Mesendoderm (in vitro differentiated cells): Measurements from ENCODE around the gene RHOB.

Source experiments
- DNase-seq: peaks from one replicate; pipeline ENCODE4 v3.0.0; 2013
- H2AK5ac ChIP-seq: 2 replicates; pipeline ENCODE4 v1.6.1; 2013; ENCODE audit warnings: low read length, inconsistent platforms
- H2BK120ac ChIP-seq: 2 replicates; pipeline ENCODE4 v1.6.1; 2013; ENCODE audit warnings: low read depth, mild to moderate bottlenecking, low read length, moderate library complexity, mixed read lengths
- H2BK15ac ChIP-seq: replicated peaks from 2 replicates; pipeline ENCODE4 v1.6.1; 2013; ENCODE audit warnings: low read depth, mild to moderate bottlenecking, moderate library complexity
- H2BK5ac ChIP-seq: 2 replicates; pipeline ENCODE4 v1.6.1; 2013; ENCODE audit warnings: low read length, inconsistent platforms
- H3K18ac ChIP-seq: 2 replicates; pipeline ENCODE4 v1.6.1; 2013; ENCODE audit warnings: mild to moderate bottlenecking, low read length, mixed read lengths
- H3K23ac ChIP-seq: one replicate; pipeline ENCODE4 v1.6.1; 2013; ENCODE audit warnings: low read length
- H3K27ac ChIP-seq: 2 replicates; pipeline ENCODE4 v1.5.1; 2013; ENCODE audit warnings: low read depth, mild to moderate bottlenecking, inconsistent platforms, low read length, moderate library complexity
- H3K27me3 ChIP-seq: 2 replicates; pipeline ENCODE4 v1.6.1; 2013; ENCODE audit warnings: low read length, control low read depth, mild to moderate bottlenecking, inconsistent platforms; ENCODE audit not compliant: insufficient read depth, poor library complexity
- H3K36me3 ChIP-seq: 2 replicates; pipeline ENCODE4 v1.6.1; 2013; ENCODE audit warnings: low read length, inconsistent platforms; ENCODE audit not compliant: control insufficient read depth, insufficient read depth
- H3K4ac ChIP-seq: one replicate; pipeline ENCODE4 v1.6.1; 2013; ENCODE audit warnings: low read depth, mild to moderate bottlenecking, low read length, moderate library complexity
- H3K4me1 ChIP-seq: 2 replicates; pipeline ENCODE4 v1.6.1; 2013; ENCODE audit warnings: low read depth, low read length, inconsistent platforms; ENCODE audit not compliant: control insufficient read depth
- H3K4me2 ChIP-seq: 2 replicates; pipeline ENCODE4 v1.6.1; 2013; ENCODE audit warnings: low read length
- H3K4me3 ChIP-seq: 2 replicates; pipeline ENCODE4 v1.5.1; 2013; ENCODE audit warnings: mild to moderate bottlenecking, low read length
- H3K56ac ChIP-seq: one replicate; pipeline ENCODE4 v1.6.1; 2013; ENCODE audit warnings: low read length
- H3K79me1 ChIP-seq: 2 replicates; pipeline ENCODE4 v1.6.1; 2013; ENCODE audit warnings: low read length, inconsistent platforms
- H3K79me2 ChIP-seq: 2 replicates; pipeline ENCODE4 v1.6.1; 2013; ENCODE audit warnings: mild to moderate bottlenecking, low read length; ENCODE audit not compliant: control insufficient read depth, insufficient read depth
- H3K9ac ChIP-seq: 2 replicates; pipeline ENCODE4 v1.6.1; 2013; ENCODE audit warnings: low read length, inconsistent platforms
- H4K5ac ChIP-seq: one replicate; pipeline ENCODE4 v1.6.1; 2013; ENCODE audit warnings: low read length
- H4K8ac ChIP-seq: one replicate; pipeline ENCODE4 v1.6.1; 2013; ENCODE audit warnings: low read depth, mild to moderate bottlenecking, control low read depth, low read length, moderate library complexity
- WGBS: extraction: QIAGEN DNeasy Blood & Tissue Kit; methylation state at CpG from one replicate; pipeline ENCODE4 v1.1.7; 2013; ENCODE audit warnings: low lambda C conversion rate, missing lambda C conversion rate; ENCODE audit not compliant: insufficient coverage; ENCODE audit errors: extremely low coverage; 5-methylcytosine and 5-hydroxymethylcytosine counted together

The RHOB gene

DNA sequence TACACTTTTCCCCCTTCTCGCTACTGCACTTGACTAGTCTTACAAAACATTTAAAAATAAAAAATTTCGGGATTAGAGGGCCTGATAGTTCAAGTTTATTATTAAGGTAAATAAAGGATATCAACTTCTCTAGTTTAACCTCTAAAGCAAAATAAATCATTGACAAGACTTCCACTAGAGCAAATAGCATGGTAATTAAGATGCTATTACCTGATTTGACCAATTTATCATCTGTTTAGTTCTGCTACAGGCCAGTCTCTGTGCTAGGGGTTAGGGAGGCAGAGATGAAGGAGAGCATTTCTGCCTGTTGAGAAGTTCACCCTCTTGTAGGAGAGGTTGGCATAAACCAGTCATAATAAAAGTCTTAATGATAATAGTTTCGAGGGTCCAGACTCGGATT is 34.0 kb downstream of the RHOB start:
- no peak overlapping the region for H2AK5ac ChIP-seq
- H3K18ac ChIP-seq, result no peak overlapping the region
- no peak overlapping the region for H3K4me2 ChIP-seq
- no peak overlapping the region for H3K23ac ChIP-seq
- H3K27ac ChIP-seq, result no peak overlapping the region
- no peak overlapping the region for H3K56ac ChIP-seq
- H3K27me3 ChIP-seq, result no peaks in the 10 kb centered on the region
- no peaks in the 10 kb centered on the region for H3K4me1 ChIP-seq
- no peaks in the 10 kb centered on the region for H3K79me2 ChIP-seq
- no peaks in the 10 kb centered on the region for H3K79me1 ChIP-seq
- no peak for DNase-seq
- no peak overlapping the region for H3K9ac ChIP-seq
- H3K4ac ChIP-seq, result no peak overlapping the region
- no peak overlapping the region for H2BK5ac ChIP-seq
- H2BK120ac ChIP-seq, result no peak overlapping the region
- no peaks in the 10 kb centered on the region for H3K36me3 ChIP-seq
- H4K5ac ChIP-seq, result no peak overlapping the region
- H2BK15ac ChIP-seq, result no peak overlapping the region
- no peak overlapping the region for H3K4me3 ChIP-seq
- WGBS, result no CpG with 5 or more reads among the region's 4 CpGs
- H4K8ac ChIP-seq, result no peak overlapping the region

DNA sequence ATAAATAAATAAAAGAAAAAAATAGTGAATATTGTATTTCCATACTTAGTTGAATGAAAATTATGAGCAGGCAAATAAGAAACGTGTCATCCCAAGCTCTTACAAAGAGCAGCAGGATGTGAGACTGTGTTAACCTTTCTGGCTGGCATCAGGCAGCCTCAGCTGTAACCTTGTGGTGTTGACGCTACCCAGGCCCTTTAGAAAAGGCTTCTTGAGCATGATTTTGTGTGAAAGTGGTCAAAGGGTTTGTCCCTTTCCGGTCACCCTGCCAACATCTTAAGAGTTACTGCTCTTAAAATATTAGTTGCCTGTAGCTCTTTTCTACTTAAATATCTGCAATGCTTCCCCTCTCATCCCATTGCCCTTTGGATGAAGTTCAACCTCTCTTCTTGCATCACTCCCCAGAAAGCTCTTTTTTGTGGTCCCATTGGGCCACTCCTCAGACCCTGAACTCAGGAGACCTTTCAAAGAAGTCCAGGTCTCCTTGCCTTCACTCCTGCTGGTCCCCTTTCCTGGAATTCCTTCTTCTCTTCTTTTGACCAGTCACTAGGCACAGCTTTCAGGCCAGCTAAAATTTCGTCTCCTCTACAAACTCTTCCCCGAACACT is 35.0 kb downstream of the RHOB start:
- Histone ChIP-seq H3K36me3 (no peaks in the 10 kb centered on the region), H3K79me2 (no peaks in the 10 kb centered on the region), H3K27ac (no peak overlapping the region), H4K5ac (no peak overlapping the region), H2BK5ac (no peak overlapping the region), H2BK15ac (no peak overlapping the region), H3K27me3 (no peaks in the 10 kb centered on the region), H3K4me1 (peaks cover 2% of the 10 kb centered on the region), H3K18ac (no peak overlapping the region), H3K9ac (no peak overlapping the region), H3K79me1 (no peaks in the 10 kb centered on the region), H3K4me3 (no peak overlapping the region), H2AK5ac (no peak overlapping the region), H3K4ac (no peak overlapping the region), H3K4me2 (no peak overlapping the region), H3K56ac (no peak overlapping the region), H4K8ac (no peak overlapping the region), H3K23ac (no peak overlapping the region), H2BK120ac (no peak overlapping the region)
- no CpG with 5 or more reads among the region's 5 CpGs for WGBS
- DNase-seq, result no peak

DNA sequence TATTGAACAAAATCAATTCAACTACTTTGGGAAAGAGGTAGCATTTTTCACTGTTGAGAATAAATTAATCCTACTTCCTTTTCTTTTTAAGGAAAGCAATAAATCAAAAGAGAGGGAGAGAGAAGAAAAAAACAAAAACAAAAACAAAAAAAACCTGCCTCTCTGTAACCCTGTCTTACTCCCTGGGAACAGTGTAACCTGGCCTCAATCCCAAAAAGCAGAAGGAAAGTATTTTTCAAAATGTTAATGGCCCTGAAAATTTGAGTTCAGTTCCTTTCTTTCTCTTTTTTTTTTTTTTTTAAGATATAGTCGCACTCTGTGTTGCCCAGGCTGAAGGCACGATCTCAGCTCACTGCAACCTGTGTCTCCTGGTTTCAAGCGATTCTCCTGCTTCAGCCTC is 35.9 kb downstream of the RHOB start:
- H2AK5ac ChIP-seq, result no peak overlapping the region
- H3K27ac ChIP-seq, result no peak overlapping the region
- H4K8ac ChIP-seq, result no peak overlapping the region
- no peak overlapping the region for H3K4me3 ChIP-seq
- H3K9ac ChIP-seq, result no peak overlapping the region
- no peak overlapping the region for H3K18ac ChIP-seq
- H3K79me1 ChIP-seq, result no peaks in the 10 kb centered on the region
- H3K56ac ChIP-seq, result no peak overlapping the region
- H4K5ac ChIP-seq, result no peak overlapping the region
- no peak overlapping the region for H3K23ac ChIP-seq
- no peak overlapping the region for H3K4me2 ChIP-seq
- H3K36me3 ChIP-seq, result no peaks in the 10 kb centered on the region
- no peak overlapping the region for H2BK15ac ChIP-seq
- H2BK5ac ChIP-seq, result no peak overlapping the region
- H3K4me1 ChIP-seq, result peaks cover 6% of the 10 kb centered on the region
- DNase-seq, result no peak
- no peak overlapping the region for H2BK120ac ChIP-seq
- no peak overlapping the region for H3K4ac ChIP-seq
- WGBS, result no CpG with 5 or more reads among the region's 3 CpGs
- H3K27me3 ChIP-seq, result no peaks in the 10 kb centered on the region
- H3K79me2 ChIP-seq, result no peaks in the 10 kb centered on the region

DNA sequence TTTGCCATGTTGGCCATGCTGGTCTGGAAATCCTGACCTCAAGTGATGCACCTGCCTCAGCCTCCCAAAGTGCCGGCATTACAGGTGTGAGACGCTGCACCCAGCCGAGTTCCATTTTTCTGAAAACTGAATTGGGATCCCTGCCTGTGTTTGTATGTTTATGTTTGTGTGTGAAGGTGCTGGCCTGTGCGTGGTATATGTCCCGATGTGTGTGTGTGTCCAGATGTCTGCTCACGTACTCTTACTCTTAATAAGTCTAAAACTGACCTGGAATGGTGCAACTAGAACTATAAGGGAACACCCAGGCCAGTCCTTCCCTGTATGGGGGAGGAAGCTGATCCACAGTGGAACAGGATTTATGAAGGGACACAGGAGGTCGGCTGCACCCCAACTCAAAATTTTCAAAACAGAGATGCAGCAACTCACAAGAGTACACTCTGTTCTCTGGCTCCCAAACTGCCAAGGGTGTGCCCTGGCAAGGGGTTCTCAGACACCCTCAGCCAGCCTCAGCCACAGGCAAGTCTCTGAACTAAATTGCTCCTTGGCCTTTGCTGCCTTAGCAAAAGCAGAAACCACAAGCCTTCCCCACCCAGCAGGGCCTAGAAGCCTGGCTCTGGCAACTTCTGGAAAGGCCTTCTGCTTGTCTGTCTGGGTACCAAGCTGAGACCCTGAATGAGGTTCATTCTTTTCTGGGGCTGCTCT is 36.5 kb downstream of the RHOB start:
- no peaks in the 10 kb centered on the region for H3K36me3 ChIP-seq
- no peaks in the 10 kb centered on the region for H3K79me1 ChIP-seq
- no peak overlapping the region for H4K5ac ChIP-seq
- no peaks in the 10 kb centered on the region for H3K27me3 ChIP-seq
- no peak overlapping the region for H3K27ac ChIP-seq
- no peak for DNase-seq
- H4K8ac ChIP-seq, result no peak overlapping the region
- H3K4me3 ChIP-seq, result no peak overlapping the region
- H3K4me2 ChIP-seq, result no peak overlapping the region
- no peak overlapping the region for H2BK120ac ChIP-seq
- peaks cover 8% of the 10 kb centered on the region for H3K4me1 ChIP-seq
- H3K4ac ChIP-seq, result no peak overlapping the region
- no peak overlapping the region for H2BK5ac ChIP-seq
- H3K18ac ChIP-seq, result no peak overlapping the region
- no peak overlapping the region for H3K9ac ChIP-seq
- H2AK5ac ChIP-seq, result no peak overlapping the region
- WGBS, result no CpG with 5 or more reads among the region's 7 CpGs
- H3K23ac ChIP-seq, result no peak overlapping the region
- H3K56ac ChIP-seq, result no peak overlapping the region
- H3K79me2 ChIP-seq, result no peaks in the 10 kb centered on the region
- H2BK15ac ChIP-seq, result no peak overlapping the region

DNA sequence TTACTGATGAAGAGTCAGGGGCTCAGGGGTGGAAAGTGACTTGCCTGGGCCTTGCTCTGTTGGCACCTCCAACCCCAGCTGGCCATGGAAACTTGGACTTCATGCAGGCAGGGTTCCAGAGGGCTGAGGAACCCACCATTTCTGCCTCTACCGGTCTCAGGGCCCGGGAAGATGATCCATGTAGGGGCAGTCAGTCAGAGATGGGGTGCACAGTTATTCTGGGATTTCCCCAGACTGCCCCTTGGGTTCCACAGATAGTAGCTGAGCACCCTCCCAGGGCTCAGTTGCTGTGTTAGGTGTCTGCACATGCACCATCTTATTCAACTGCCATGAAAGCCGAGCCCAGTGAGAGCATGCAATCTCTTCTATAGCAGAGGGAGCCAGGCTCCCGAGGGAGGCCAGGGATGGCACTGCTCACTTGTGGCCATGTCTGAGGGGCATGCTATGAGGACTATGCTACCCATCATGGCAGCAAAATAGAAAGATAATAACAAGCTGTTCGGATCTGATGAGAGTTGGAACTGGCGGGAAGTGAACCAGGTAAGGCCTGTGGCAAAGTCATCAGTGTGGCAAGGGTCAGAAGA is 37.3 kb downstream of the RHOB start:
- H3K4me1 ChIP-seq, result peaks cover 11% of the 10 kb centered on the region
- no peaks in the 10 kb centered on the region for H3K79me2 ChIP-seq
- no peak overlapping the region for H2BK5ac ChIP-seq
- no peak overlapping the region for H2BK120ac ChIP-seq
- H3K36me3 ChIP-seq, result no peaks in the 10 kb centered on the region
- no peak overlapping the region for H3K9ac ChIP-seq
- no CpG with 5 or more reads among the region's 6 CpGs for WGBS
- no peak overlapping the region for H3K18ac ChIP-seq
- no peak overlapping the region for H3K4me2 ChIP-seq
- H3K23ac ChIP-seq, result no peak overlapping the region
- no peak overlapping the region for H3K4me3 ChIP-seq
- H2AK5ac ChIP-seq, result no peak overlapping the region
- H4K8ac ChIP-seq, result no peak overlapping the region
- no peak overlapping the region for H3K56ac ChIP-seq
- H3K79me1 ChIP-seq, result no peaks in the 10 kb centered on the region
- no peaks in the 10 kb centered on the region for H3K27me3 ChIP-seq
- H2BK15ac ChIP-seq, result no peak overlapping the region
- no peak overlapping the region for H3K27ac ChIP-seq
- no peak overlapping the region for H3K4ac ChIP-seq
- H4K5ac ChIP-seq, result no peak overlapping the region
- DNase-seq, result no peak
